ENCODE data around the gene SPEM3.

SPEM3 gene

GRCh38 chr17:7443499-7444485 lies 15.1 kb downstream of the SPEM3 start:
- Histone ChIP-seq H3K36me3 (ENCODE audit: control insufficient read depth, insufficient read depth, low read length) (no peaks in the 10 kb centered on the region), H3K4me3 (ENCODE audit: low read length) (no peak overlapping the region), H3K27me3 (ENCODE audit: control insufficient read depth, insufficient read depth, low read length) (no peaks in the 10 kb centered on the region), H3K4me1 (ENCODE audit: control insufficient read depth, insufficient read depth, low read length) (peaks cover 5% of the 10 kb centered on the region; the same call in 1 of the 2 replicates), H3K27ac (ENCODE audit: low read length) (no peak overlapping the region), H3K9me3 (ENCODE audit: control insufficient read depth, insufficient read depth, low read length) (no peaks in the 10 kb centered on the region)
- no CpG with 5 or more reads among the region's 7 CpGs for WGBS (ENCODE audit: insufficient coverage, insufficient read length)
- no peak for DNase-seq (ENCODE audit: low read depth, low spot score)

- no CpG with 5 or more reads among the region's 51 CpGs for WGBS (ENCODE audit: insufficient coverage, insufficient read length)
- Histone ChIP-seq H3K36me3 (ENCODE audit: control insufficient read depth, insufficient read depth, low read length) (no peaks in the 10 kb centered on the region), H3K4me1 (ENCODE audit: control insufficient read depth, insufficient read depth, low read length) (peaks cover 5% of the 10 kb centered on the region; the same call in 1 of the 2 replicates), H3K27ac (ENCODE audit: low read length) (no peak within 1 kb of the TSS), H3K27me3 (ENCODE audit: control insufficient read depth, insufficient read depth, low read length) (no peaks in the 10 kb centered on the region), H3K9me3 (ENCODE audit: control insufficient read depth, insufficient read depth, low read length) (no peaks in the 10 kb centered on the region), H3K4me3 (ENCODE audit: low read length) (peak within 1 kb of the TSS; percentile 72)
- DNase-seq (ENCODE audit: low read depth, low spot score): no peak
Measured at GRCh38 chr17:7444682-7445618, 16.3 kb downstream of the SPEM3 start, which contains the start of gene CHRNB1. CHRNB1 (plus strand) TSS chr17:7445061; CDS start chr17:7445128, 67 bp downstream.

GRCh38 chr17:7445619-7445968 lies 16.9 kb downstream of the SPEM3 start:
- peaks cover 5% of the 10 kb centered on the region; the same call in 1 of the 2 replicates for H3K4me1 ChIP-seq (ENCODE audit: control insufficient read depth, insufficient read depth, low read length)
- H3K27ac ChIP-seq (ENCODE audit: low read length): no peak overlapping the region
- no peaks in the 10 kb centered on the region for H3K27me3 ChIP-seq (ENCODE audit: control insufficient read depth, insufficient read depth, low read length)
- H3K4me3 ChIP-seq (ENCODE audit: low read length): peak overlapping the region; percentile 72; the same call in 1 of the 2 replicates
- H3K36me3 ChIP-seq (ENCODE audit: control insufficient read depth, insufficient read depth, low read length): no peaks in the 10 kb centered on the region
- WGBS (ENCODE audit: insufficient coverage, insufficient read length): no CpG with 5 or more reads among the region's 16 CpGs
- DNase-seq (ENCODE audit: low read depth, low spot score): no peak
- no peaks in the 10 kb centered on the region for H3K9me3 ChIP-seq (ENCODE audit: control insufficient read depth, insufficient read depth, low read length)

GRCh38 chr17:7448461-7448860 lies 19.8 kb downstream of the SPEM3 start:
- no peaks in the 10 kb centered on the region for H3K27me3 ChIP-seq (ENCODE audit: control insufficient read depth, insufficient read depth, low read length)
- no peak overlapping the region for H3K27ac ChIP-seq (ENCODE audit: low read length)
- no peak for DNase-seq (ENCODE audit: low read depth, low spot score)
- WGBS (ENCODE audit: insufficient coverage, insufficient read length): no CpG with 5 or more reads among the region's 7 CpGs
- H3K4me1 ChIP-seq (ENCODE audit: control insufficient read depth, insufficient read depth, low read length): peaks cover 5% of the 10 kb centered on the region; the same call in 1 of the 2 replicates
- no peak overlapping the region for H3K4me3 ChIP-seq (ENCODE audit: low read length)
- no peaks in the 10 kb centered on the region for H3K9me3 ChIP-seq (ENCODE audit: control insufficient read depth, insufficient read depth, low read length)
- no peaks in the 10 kb centered on the region for H3K36me3 ChIP-seq (ENCODE audit: control insufficient read depth, insufficient read depth, low read length)

GRCh38 chr17:7459961-7460545 lies 31.4 kb downstream of the SPEM3 start:
- DNase-seq (ENCODE audit: low read depth, low spot score): no peak
- WGBS (ENCODE audit: insufficient coverage, insufficient read length): 100% methylated on average over 1 of the region's 3 CpGs
- no peaks in the 10 kb centered on the region for H3K27me3 ChIP-seq (ENCODE audit: control insufficient read depth, insufficient read depth, low read length)
- H3K27ac ChIP-seq (ENCODE audit: low read length): no peak overlapping the region
- no peak overlapping the region for H3K4me3 ChIP-seq (ENCODE audit: low read length)
- peaks cover 10% of the 10 kb centered on the region; the same call in 1 of the 2 replicates for H3K36me3 ChIP-seq (ENCODE audit: control insufficient read depth, insufficient read depth, low read length)
- H3K9me3 ChIP-seq (ENCODE audit: control insufficient read depth, insufficient read depth, low read length): no peaks in the 10 kb centered on the region
- peaks cover 3% of the 10 kb centered on the region for H3K4me1 ChIP-seq (ENCODE audit: control insufficient read depth, insufficient read depth, low read length)

GRCh38 chr17:7460850-7461660 lies 32.4 kb downstream of the SPEM3 start:
- no peak for DNase-seq (ENCODE audit: low read depth, low spot score)
- Histone ChIP-seq H3K4me1 (ENCODE audit: control insufficient read depth, insufficient read depth, low read length) (peaks cover 3% of the 10 kb centered on the region), H3K4me3 (ENCODE audit: low read length) (no peak overlapping the region), H3K27me3 (ENCODE audit: control insufficient read depth, insufficient read depth, low read length) (no peaks in the 10 kb centered on the region), H3K36me3 (ENCODE audit: control insufficient read depth, insufficient read depth, low read length) (peaks cover 10% of the 10 kb centered on the region; the same call in 1 of the 2 replicates), H3K9me3 (ENCODE audit: control insufficient read depth, insufficient read depth, low read length) (no peaks in the 10 kb centered on the region), H3K27ac (ENCODE audit: low read length) (no peak overlapping the region)
- no CpG with 5 or more reads among the region's 7 CpGs for WGBS (ENCODE audit: insufficient coverage, insufficient read length)

GRCh38 chr17:7462474-7463371 lies 34.1 kb downstream of the SPEM3 start:
- H3K4me1 ChIP-seq (ENCODE audit: control insufficient read depth, insufficient read depth, low read length): peaks cover 3% of the 10 kb centered on the region
- H3K36me3 ChIP-seq (ENCODE audit: control insufficient read depth, insufficient read depth, low read length): peaks cover 10% of the 10 kb centered on the region; the same call in 1 of the 2 replicates
- no peak overlapping the region for H3K4me3 ChIP-seq (ENCODE audit: low read length)
- WGBS (ENCODE audit: insufficient coverage, insufficient read length): 100% methylated on average over 3 of the region's 44 CpGs
- H3K27me3 ChIP-seq (ENCODE audit: control insufficient read depth, insufficient read depth, low read length): no peaks in the 10 kb centered on the region
- DNase-seq (ENCODE audit: low read depth, low spot score): no peak
- H3K9me3 ChIP-seq (ENCODE audit: control insufficient read depth, insufficient read depth, low read length): no peaks in the 10 kb centered on the region
- H3K27ac ChIP-seq (ENCODE audit: low read length): no peak overlapping the region

- peaks cover 10% of the 10 kb centered on the region; the same call in 1 of the 2 replicates for H3K36me3 ChIP-seq (ENCODE audit: control insufficient read depth, insufficient read depth, low read length)
- no CpG with 5 or more reads among the region's 14 CpGs for WGBS (ENCODE audit: insufficient coverage, insufficient read length)
- H3K27ac ChIP-seq (ENCODE audit: low read length): no peak overlapping the region
- no peaks in the 10 kb centered on the region for H3K9me3 ChIP-seq (ENCODE audit: control insufficient read depth, insufficient read depth, low read length)
- no peaks in the 10 kb centered on the region for H3K27me3 ChIP-seq (ENCODE audit: control insufficient read depth, insufficient read depth, low read length)
- no peak for DNase-seq (ENCODE audit: low read depth, low spot score)
- H3K4me1 ChIP-seq (ENCODE audit: control insufficient read depth, insufficient read depth, low read length): peaks cover 3% of the 10 kb centered on the region
- H3K4me3 ChIP-seq (ENCODE audit: low read length): no peak overlapping the region
Measured at GRCh38 chr17:7463372-7463846, 34.8 kb downstream of the SPEM3 start.

- Histone ChIP-seq H3K27me3 (ENCODE audit: control insufficient read depth, insufficient read depth, low read length) (no peaks in the 10 kb centered on the region), H3K36me3 (ENCODE audit: control insufficient read depth, insufficient read depth, low read length) (peaks cover 10% of the 10 kb centered on the region; the same call in 1 of the 2 replicates), H3K27ac (ENCODE audit: low read length) (no peak overlapping the region), H3K4me3 (ENCODE audit: low read length) (no peak overlapping the region), H3K9me3 (ENCODE audit: control insufficient read depth, insufficient read depth, low read length) (no peaks in the 10 kb centered on the region), H3K4me1 (ENCODE audit: control insufficient read depth, insufficient read depth, low read length) (peaks cover 3% of the 10 kb centered on the region)
- WGBS (ENCODE audit: insufficient coverage, insufficient read length): no CpG with 5 or more reads among the region's 9 CpGs
- DNase-seq (ENCODE audit: low read depth, low spot score): no peak
Measured at GRCh38 chr17:7464081-7464480, 35.4 kb downstream of the SPEM3 start.
